Central memory CD8-positive, alpha-beta T cell (primary cell): ENCODE results near the gene CNOT10.

Source experiments
- ATAC-seq: fragments of 150-1000 bp; cut with Tn5 transposase; replicated peaks from 2 replicates; pipeline ENCODE4 v1.10.0; 2022; ENCODE audit warnings: mild to moderate bottlenecking, moderate FRiP score, moderate number of reproducible peaks; ENCODE audit not compliant: poor library complexity, severe bottlenecking; ENCODE audit errors: extremely low read depth
- DNase-seq, 2 donors: peaks; one replicate each; pipeline ENCODE4 v3.0.0; 2021; ENCODE audit warnings: low spot score in 2 of 2
- H3K27ac Mint-ChIP-seq: one replicate; pipeline ENCODE4 v1.8.0; 2022; ENCODE audit warnings: low read depth, mild to moderate bottlenecking, moderate library complexity, mixed read lengths
- H3K27me3 Mint-ChIP-seq: one replicate; pipeline ENCODE4 v1.8.0; 2022; ENCODE audit warnings: mixed read lengths
- H3K36me3 Mint-ChIP-seq: one replicate; pipeline ENCODE4 v1.8.0; 2022; ENCODE audit warnings: mild to moderate bottlenecking, moderate library complexity, mixed read lengths; ENCODE audit not compliant: insufficient read depth
- H3K4me1 Mint-ChIP-seq: one replicate; pipeline ENCODE4 v1.8.0; 2022; ENCODE audit warnings: mixed read lengths
- H3K4me3 Mint-ChIP-seq: one replicate; pipeline ENCODE4 v1.8.0; 2022; ENCODE audit warnings: mild to moderate bottlenecking, moderate library complexity, mixed read lengths
- H3K9me3 Mint-ChIP-seq: one replicate; pipeline ENCODE4 v1.8.0; 2022; ENCODE audit warnings: mixed read lengths

The CNOT10 gene

DNA sequence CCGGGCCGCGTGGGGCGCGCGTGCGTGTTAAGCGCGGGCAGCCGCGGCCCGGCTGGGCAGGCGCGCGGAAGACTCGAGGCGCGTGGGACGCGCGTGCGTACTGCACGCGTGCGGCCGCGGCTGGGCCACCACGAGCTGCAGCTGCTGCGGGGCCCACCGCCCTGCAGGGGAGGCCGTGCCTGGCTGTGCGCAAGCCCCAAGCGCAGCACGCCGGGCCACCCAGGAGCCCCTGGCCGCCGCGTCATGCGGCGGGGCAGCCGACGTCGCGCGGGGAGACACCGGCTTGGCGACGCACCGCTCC, 132.2 kb downstream of the CNOT10 start:
- Mint-ChIP-seq H3K27ac (no peak overlapping the region), H3K4me3 (peak overlapping the region; percentile 58), H3K9me3 (no peaks in the 10 kb centered on the region), H3K4me1 (no peaks in the 10 kb centered on the region), H3K36me3 (no peaks in the 10 kb centered on the region), H3K27me3 (peaks cover 43% of the 10 kb centered on the region)
- DNase-seq, result no peak
- no peak for ATAC-seq

DNA sequence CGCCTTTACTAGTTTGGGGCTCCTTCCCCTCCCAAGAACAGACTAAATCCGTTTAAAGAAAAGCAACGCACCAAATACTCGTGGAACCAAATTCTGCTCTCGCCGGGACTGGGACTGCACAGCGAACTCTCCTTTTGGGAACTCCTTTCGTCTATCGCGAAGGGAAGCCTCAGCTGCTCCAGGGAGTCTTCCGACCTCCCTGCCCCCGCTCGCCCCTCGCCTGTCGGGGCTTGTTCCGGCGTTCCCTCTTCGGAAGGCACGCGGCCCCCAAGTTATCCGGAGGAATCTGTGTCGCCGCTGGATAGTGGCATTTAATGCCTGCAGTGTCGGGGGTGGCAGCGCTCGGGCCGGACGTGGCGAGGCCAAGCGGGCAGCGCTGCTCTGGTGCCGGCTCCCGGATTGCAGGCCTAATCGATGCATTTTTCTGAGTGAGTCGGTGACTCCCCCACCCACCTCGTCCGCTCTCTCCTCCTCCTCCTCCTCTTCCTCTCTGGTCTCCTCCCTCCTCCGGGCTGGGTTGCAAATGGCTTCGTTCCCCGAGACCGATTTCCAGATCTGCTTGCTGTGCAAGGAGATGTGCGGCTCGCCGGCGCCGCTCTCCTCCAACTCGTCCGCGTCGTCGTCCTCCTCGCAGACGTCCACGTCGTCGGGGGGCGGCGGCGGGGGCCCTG, 132.7 kb downstream of the CNOT10 start, which contains the start of gene TRIM71:
TRIM71 (plus strand) TSS at position 440 of the 671 bp plus-strand sequence; CDS start at position 524, 84 bp downstream.
- ATAC-seq, result no peak
- H3K27ac Mint-ChIP-seq, result no peak within 1 kb of the TSS
- H3K27me3 Mint-ChIP-seq, result peaks cover 43% of the 10 kb centered on the region
- H3K4me1 Mint-ChIP-seq, result no peaks in the 10 kb centered on the region
- no peaks in the 10 kb centered on the region for H3K9me3 Mint-ChIP-seq
- no peak for DNase-seq
- H3K36me3 Mint-ChIP-seq, result no peaks in the 10 kb centered on the region
- H3K4me3 Mint-ChIP-seq, result peak within 1 kb of the TSS; percentile 58

DNA sequence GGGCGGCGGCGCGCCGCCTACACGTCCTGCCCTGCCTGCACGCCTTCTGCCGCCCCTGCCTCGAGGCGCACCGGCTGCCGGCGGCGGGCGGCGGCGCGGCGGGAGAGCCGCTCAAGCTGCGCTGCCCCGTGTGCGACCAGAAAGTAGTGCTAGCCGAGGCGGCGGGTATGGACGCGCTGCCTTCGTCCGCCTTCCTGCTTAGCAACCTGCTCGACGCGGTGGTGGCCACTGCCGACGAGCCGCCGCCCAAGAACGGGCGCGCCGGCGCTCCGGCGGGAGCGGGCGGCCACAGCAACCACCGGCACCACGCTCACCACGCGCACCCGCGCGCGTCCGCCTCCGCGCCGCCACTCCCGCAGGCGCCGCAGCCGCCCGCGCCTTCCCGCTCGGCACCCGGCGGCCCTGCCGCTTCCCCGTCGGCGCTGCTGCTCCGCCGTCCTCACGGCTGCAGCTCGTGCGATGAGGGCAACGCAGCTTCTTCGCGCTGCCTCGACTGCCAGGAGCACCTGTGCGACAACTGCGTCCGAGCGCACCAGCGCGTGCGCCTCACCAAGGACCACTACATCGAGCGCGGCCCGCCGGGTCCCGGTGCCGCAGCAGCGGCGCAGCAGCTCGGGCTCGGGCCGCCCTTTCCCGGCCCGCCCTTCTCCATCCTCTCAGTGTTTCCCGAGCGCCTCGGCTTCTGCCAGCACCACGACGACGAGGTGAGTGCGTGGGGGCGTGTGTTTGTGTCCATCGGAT, 133.4 kb downstream of the CNOT10 start:
- Mint-ChIP-seq H3K27ac (no peak overlapping the region), H3K4me3 (peak overlapping the region; percentile 55), H3K36me3 (no peaks in the 10 kb centered on the region), H3K27me3 (peaks cover 43% of the 10 kb centered on the region), H3K9me3 (no peaks in the 10 kb centered on the region), H3K4me1 (no peaks in the 10 kb centered on the region)
- ATAC-seq (no peak), DNase-seq (no peak)

DNA sequence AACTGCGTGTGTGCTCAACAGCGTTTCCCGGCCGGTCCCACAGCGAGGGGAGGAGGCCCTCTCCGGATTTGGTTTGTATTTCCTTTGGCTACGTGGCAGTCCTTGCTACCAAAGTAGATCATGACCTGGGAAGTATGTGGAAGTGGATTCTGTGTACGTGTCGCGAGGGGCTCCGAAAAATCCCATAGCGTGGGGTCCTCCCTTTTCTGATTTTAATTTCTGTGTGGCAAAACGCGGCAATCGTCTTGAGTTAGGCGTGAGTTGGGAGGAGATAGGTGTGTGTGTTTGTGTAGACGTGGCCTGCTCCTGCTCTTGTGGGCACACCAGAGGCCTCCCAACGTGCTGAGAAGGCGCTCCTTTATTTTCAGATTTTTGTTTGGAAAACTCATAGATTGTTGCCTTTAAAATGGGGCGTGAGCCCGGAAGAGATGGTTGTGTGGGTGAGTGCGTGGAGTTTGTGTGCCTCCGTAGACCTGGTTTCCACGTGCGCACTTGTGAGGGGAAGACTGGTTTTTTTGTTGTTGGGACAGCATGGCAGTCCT, 134.1 kb downstream of the CNOT10 start:
- DNase-seq (no peak), ATAC-seq (no peak)
- H3K27me3 Mint-ChIP-seq, result peaks cover 43% of the 10 kb centered on the region
- H3K27ac Mint-ChIP-seq, result no peak overlapping the region
- no peaks in the 10 kb centered on the region for H3K36me3 Mint-ChIP-seq
- H3K4me3 Mint-ChIP-seq, result peak overlapping the region; percentile 55
- no peaks in the 10 kb centered on the region for H3K4me1 Mint-ChIP-seq
- H3K9me3 Mint-ChIP-seq, result no peaks in the 10 kb centered on the region

DNA sequence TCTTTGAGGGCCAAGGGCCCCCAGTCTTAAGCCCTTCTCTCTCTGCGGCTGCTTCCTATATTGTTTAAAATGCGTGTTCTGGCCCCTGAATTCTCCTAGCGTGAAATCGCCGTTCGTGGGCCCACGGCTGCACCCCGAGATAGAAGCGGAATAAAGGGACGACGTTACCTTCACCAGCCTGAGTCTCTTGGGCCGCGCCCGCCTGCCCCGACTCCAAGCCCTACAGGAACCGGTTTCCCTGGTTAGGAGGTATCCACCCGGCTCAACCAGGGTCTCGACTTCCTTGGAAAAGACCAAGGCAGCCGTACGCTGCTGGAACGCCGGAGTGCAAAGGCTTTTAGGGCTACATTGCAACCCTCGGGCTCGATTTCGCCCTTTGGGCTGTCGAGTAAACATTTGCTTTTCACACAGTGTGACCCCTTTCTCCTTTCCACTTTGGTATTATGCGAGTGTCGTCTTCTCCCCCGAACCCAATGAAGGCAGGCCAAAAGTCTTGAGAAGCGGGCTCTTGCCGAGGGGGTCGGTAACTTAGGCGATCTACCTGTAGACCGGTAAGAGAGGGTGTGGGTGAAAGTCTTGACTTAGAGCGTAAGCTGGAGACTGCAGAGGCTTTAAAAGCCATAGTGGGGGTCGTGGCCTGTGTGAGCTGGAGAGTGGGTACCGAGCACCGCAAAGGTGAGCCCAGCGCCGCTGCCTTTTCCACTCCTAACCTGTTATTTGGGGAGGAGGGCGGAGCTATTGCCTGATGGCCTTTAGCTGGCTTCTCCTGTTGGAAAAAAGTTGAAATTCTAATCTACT, 134.8 kb downstream of the CNOT10 start:
- ATAC-seq (no peak), DNase-seq (no peak)
- no peaks in the 10 kb centered on the region for H3K4me1 Mint-ChIP-seq
- H3K27me3 Mint-ChIP-seq, result peaks cover 37% of the 10 kb centered on the region
- no peaks in the 10 kb centered on the region for H3K9me3 Mint-ChIP-seq
- no peak overlapping the region for H3K27ac Mint-ChIP-seq
- no peaks in the 10 kb centered on the region for H3K36me3 Mint-ChIP-seq
- peak overlapping the region; percentile 55 for H3K4me3 Mint-ChIP-seq

DNA sequence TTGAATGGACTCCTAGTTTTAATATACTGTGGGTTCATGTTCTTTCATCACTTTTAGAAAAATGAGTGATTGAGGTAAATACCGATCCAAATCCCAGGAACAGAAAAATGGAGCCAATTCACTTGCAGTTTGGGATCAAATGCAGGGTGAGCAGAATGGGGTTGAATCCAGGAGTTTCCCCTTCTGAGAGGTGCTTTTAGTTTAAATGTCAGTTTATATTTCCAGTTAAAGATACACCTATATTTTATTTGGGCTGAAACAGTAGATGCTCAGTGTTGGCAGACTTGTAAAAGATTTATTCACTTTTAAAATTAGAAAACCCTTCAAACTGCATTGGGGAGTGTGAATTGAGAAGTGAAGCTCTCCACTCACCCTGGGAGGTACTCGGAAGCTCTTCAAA, 135.4 kb downstream of the CNOT10 start:
- no peaks in the 10 kb centered on the region for H3K9me3 Mint-ChIP-seq
- no peak overlapping the region for H3K27ac Mint-ChIP-seq
- H3K36me3 Mint-ChIP-seq, result no peaks in the 10 kb centered on the region
- no peak overlapping the region for H3K4me3 Mint-ChIP-seq
- H3K27me3 Mint-ChIP-seq, result peaks cover 30% of the 10 kb centered on the region
- no peaks in the 10 kb centered on the region for H3K4me1 Mint-ChIP-seq
- ATAC-seq (no peak), DNase-seq (no peak)

DNA sequence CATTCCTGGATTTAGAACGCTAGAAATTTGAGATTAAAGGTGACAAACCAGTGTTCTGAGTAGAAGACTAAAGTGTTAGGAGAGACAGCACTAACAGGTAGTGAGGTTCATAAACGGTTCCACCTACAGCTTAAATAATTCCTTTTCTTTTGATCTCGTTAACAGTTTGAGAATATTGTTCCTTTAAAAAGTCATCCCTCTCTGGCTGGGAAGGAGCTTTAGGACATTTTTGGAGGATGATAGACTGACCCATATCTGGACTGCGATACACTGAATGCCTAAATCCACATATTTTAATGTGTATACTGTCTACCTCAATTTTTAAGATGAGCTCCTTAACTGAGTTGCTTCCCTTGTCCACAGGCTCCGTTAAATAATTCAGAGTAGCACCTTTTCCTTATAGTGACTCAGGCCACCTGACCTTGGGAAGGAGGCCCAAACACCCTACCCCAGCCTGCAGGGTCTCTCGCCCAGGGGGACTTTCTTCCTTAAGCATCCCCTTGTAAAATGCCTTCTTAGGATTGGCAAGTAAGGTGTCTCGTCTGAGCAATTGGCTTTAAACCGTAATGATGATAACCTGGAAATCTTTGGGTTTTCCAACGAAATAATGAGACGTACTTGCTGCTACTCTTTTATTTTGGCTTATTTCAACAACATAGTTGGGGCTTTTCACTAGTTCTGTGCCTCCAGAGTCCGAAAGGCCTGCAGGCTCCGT, 136.1 kb downstream of the CNOT10 start:
- ATAC-seq (no peak), DNase-seq (no peak)
- Mint-ChIP-seq H3K4me3 (no peak overlapping the region), H3K9me3 (no peaks in the 10 kb centered on the region), H3K36me3 (no peaks in the 10 kb centered on the region), H3K27ac (no peak overlapping the region), H3K27me3 (peaks cover 23% of the 10 kb centered on the region), H3K4me1 (no peaks in the 10 kb centered on the region)

DNA sequence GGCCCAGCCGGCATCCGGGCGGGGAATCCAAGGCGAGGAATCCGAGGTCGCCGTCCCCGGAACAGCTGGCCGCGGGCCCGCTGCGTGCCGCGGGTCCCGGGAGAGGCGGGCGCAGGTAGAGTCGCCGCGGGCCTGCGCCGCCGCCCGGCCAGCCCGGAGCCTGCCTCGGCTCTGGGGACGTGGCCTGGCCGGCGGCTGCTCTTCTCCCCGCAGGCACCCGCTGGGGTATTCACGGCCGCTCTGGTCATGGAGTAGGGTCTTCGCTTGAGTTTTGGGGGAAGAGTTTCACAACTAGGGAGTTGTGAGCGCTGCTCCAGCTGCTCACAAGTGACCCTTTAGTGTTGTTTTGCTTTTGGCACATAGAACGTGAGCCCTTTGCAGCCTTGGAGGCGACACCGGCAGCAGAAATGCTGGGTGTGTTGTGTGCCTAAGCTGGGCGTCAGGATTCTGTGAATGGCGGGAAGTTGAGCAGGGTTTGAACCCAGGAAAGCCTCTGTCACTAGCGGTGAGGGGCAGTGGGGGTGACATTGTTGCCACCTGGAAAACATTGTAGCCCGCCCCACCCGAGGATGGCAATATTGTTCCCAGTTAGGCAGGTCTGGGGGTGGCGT, 136.8 kb downstream of the CNOT10 start:
- Mint-ChIP-seq H3K27ac (no peak overlapping the region), H3K27me3 (peaks cover 16% of the 10 kb centered on the region)

DNA sequence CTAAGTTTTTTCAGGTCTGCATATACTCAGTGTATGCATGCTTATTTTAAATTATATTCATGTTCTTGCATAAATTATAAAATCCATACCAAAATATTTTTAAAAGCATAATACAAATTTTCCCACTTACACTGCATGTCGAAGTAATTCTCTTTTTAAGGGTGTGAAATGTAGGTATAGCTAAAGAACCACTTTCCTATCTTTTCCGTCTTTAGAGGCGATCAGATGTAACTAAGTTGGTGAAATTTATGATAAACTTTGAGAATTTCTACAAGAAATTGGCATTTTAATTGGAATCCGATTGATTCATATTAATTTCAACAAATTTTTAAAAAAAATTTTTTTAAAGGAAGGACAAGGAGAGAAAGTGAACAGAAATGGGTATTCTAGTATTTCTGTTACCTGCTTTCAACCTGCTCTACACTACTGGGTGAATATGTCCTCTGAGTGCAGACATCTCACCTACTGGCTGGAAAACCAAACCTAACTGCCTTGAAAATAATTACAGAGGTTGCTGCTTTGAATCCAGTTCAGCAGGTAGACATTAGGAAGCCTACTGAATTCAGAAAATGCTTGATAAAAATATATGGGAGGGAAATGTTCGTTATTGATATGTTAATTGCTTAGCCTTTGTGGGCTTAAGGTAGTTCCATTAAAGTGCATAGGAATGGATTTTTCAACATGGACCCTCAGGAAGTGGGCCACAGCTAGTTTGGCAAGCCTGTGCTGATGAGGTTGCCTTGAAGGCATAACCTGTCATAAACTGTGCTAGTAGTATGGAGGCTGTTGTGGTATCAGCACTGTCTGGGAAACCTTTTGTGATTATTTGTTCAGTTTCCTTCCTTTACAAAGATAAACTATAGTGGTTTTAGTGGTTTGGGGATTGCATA, 137.9 kb downstream of the CNOT10 start:
- Mint-ChIP-seq H3K27me3 (peaks cover 15% of the 10 kb centered on the region), H3K36me3 (no peaks in the 10 kb centered on the region), H3K27ac (no peak overlapping the region), H3K4me3 (no peak overlapping the region), H3K4me1 (no peaks in the 10 kb centered on the region), H3K9me3 (no peaks in the 10 kb centered on the region)
- DNase-seq, result no peak
- ATAC-seq, result no peak

More for the DNA sequence above, 136.8 kb downstream of the CNOT10 start:
- DNase-seq, result no peak
- H3K36me3 Mint-ChIP-seq, result no peaks in the 10 kb centered on the region
- no peak overlapping the region for H3K4me3 Mint-ChIP-seq
- H3K9me3 Mint-ChIP-seq, result no peaks in the 10 kb centered on the region
- no peak for ATAC-seq
- no peaks in the 10 kb centered on the region for H3K4me1 Mint-ChIP-seq
